Endothelial cell of umbilical vein (primary cell): ENCODE results near the gene SH3D21. TPM values are rescaled to one million over a fixed set of nuclear protein-coding genes. Genes with fewer than 3 reads are reported as not detected.
A peak's percentile ranks its signal among the peaks of the same experiment; 100 is the strongest.

Experiments
- BruUV-seq: library from RNA; stranded (reverse); fragments of 400-500 nt; replicated peaks from 2 replicates; lab custom pipeline; 2021; lab: Mats Ljungman, UMichigan
- CTCF ChIA-PET: fragments of 300-600, 350-600 bp; sonication (Branson Sonifier 250); formaldehyde crosslinking; loops from one replicate; lab custom pipeline; 2021; ENCODE audit warnings: antibody characterized with exemption, inconsistent platforms; lab: Charles Lee
- POLR2A ChIA-PET: fragments of 300-600, 350-600 bp; sonication (Branson Sonifier 250); formaldehyde crosslinking; loops from one replicate; lab custom pipeline; 2021; ENCODE audit warnings: antibody characterized with exemption, inconsistent platforms; lab: Charles Lee
- DNase-seq: peaks from one replicate; pipeline ENCODE4 v3.0.0-alpha.2; 2011; ENCODE audit warnings: low read depth, low spot score
- FAIRE-seq: peaks from 2 replicates; lab custom pipeline; 2011; peaks lifted over from hg19 to GRCh38; lab: Jason Lieb, UNC
- H2AFZ ChIP-seq: 2 replicates; pipeline ENCODE4 v1.6.0; 2012; ENCODE audit warnings: low read depth, low read length, control low read depth, inconsistent platforms
- H3K27ac ChIP-seq: 2 replicates; pipeline ENCODE4 v1.5.1; 2011; ENCODE audit warnings: low read depth, mild to moderate bottlenecking, control low read depth, low read length, moderate library complexity; ENCODE audit not compliant: insufficient read depth
- H3K27me3 ChIP-seq, 2 experiments: 2 replicates each; pipeline versions ENCODE4 v1.6.0 to v1.6.1; 2011; ENCODE audit warnings: low read length in 2 of 2, mixed read lengths in 1 of 2; ENCODE audit not compliant: control insufficient read depth in 2 of 2, insufficient read depth in 2 of 2
- H3K36me3 ChIP-seq, 2 experiments: 2 replicates in 1 of 2; 3 replicates in 1 of 2; pipeline ENCODE4 v1.5.1; 2011; ENCODE audit warnings: low read length in 2 of 2, mild to moderate bottlenecking in 1 of 2, moderate library complexity in 1 of 2; ENCODE audit not compliant: control insufficient read depth in 2 of 2, insufficient read depth in 2 of 2; ENCODE audit errors: extremely low read depth in 1 of 2
- H3K4me1 ChIP-seq: 3 replicates; pipeline ENCODE4 v1.5.1; 2011; ENCODE audit warnings: mild to moderate bottlenecking, low read length; ENCODE audit not compliant: control insufficient read depth, insufficient read depth; ENCODE audit errors: extremely low read depth
- H3K4me2 ChIP-seq: 2 replicates; pipeline ENCODE4 v1.6.1; 2011; ENCODE audit warnings: low read length, control low read depth, mixed read lengths; ENCODE audit not compliant: insufficient read depth
- H3K4me3 ChIP-seq, 3 experiments: fragments of 200-600 bp in 1 of 3; sonication (generic), shearing (Covaris generic) in 1 of 3; replicated peaks in 1 of 3; 2 replicates each; pipeline ENCODE4 v1.5.1; 2011 to 2016; ENCODE audit warnings: control low read depth in 3 of 3, low read length in 3 of 3, mild to moderate bottlenecking in 2 of 3, inconsistent platforms in 1 of 3, low read depth in 1 of 3, moderate library complexity in 1 of 3; ENCODE audit not compliant: insufficient read depth in 1 of 3
- H3K79me2 ChIP-seq: 2 replicates; pipeline ENCODE4 v1.6.0; 2012; ENCODE audit warnings: low read length, inconsistent platforms; ENCODE audit not compliant: control insufficient read depth, insufficient read depth
- H3K9ac ChIP-seq: replicated peaks from 2 replicates; pipeline ENCODE3; 2011; ENCODE audit warnings: low read length, control low read depth; ENCODE audit not compliant: insufficient read depth; ENCODE audit errors: extremely low read depth
- H3K9me1 ChIP-seq: replicated peaks from 3 replicates; pipeline ENCODE4 v1.6.0; 2011; ENCODE audit warnings: mild to moderate bottlenecking, low read length; ENCODE audit not compliant: control insufficient read depth, insufficient read depth; ENCODE audit errors: extremely low read depth
- H3K9me3 ChIP-seq: replicated peaks from 2 replicates; pipeline ENCODE4 v1.5.1; 2012; ENCODE audit warnings: low read length, inconsistent platforms; ENCODE audit not compliant: control insufficient read depth, insufficient read depth
- H4K20me1 ChIP-seq: replicated peaks from 2 replicates; pipeline ENCODE3; 2011; ENCODE audit warnings: mild to moderate bottlenecking, low read length; ENCODE audit not compliant: control insufficient read depth, insufficient read depth; ENCODE audit errors: extremely low read depth
- FOS ChIP-seq: IDR thresholded peaks from 2 replicates; pipeline ENCODE4 v1.6.1; 2011; ENCODE audit warnings: mild to moderate bottlenecking, low read length, moderate library complexity, borderline replicate concordance; ENCODE audit not compliant: insufficient read depth
- GATA2 ChIP-seq: IDR thresholded peaks from 2 replicates; pipeline ENCODE4 v1.7.0; 2011; ENCODE audit warnings: low read depth, mild to moderate bottlenecking, moderate library complexity, mixed read lengths, low read length; ENCODE audit not compliant: insufficient read length, insufficient read depth
- JUN ChIP-seq: IDR thresholded peaks from 2 replicates; pipeline ENCODE4 v1.6.1; 2011; ENCODE audit warnings: borderline replicate concordance, low read depth; ENCODE audit not compliant: insufficient read length, insufficient read depth
- POLR2A ChIP-seq: IDR thresholded peaks from 2 replicates; pipeline ENCODE4 v1.6.1; 2012; ENCODE audit warnings: low read depth, mild to moderate bottlenecking, control low read depth, low read length
- POLR2AphosphoS5 ChIP-seq: IDR thresholded peaks from 2 replicates; pipeline ENCODE4 v1.6.1; 2012; ENCODE audit warnings: low read depth, mild to moderate bottlenecking, control low read depth, low read length, moderate library complexity; ENCODE audit not compliant: insufficient read depth
- dilution Hi-C: fragments of 300-500 bp; cut with MboI; formaldehyde crosslinking; loops from one replicate; pipeline ENCODE4 v1.15.0; 2019; ENCODE audit warnings: low sequenced_read_pairs; ENCODE audit not compliant: extremely low pct_ligation_motif_present
- intact Hi-C: fragments of 100-400 bp; cut with micrococcal nuclease; formaldehyde crosslinking; loops from one replicate; pipeline ENCODE4 v1.10.0; 2022
- polyA plus RNA-seq, 4 experiments: library from polyadenylated mRNA; depleted of rRNA in 3 of 4; stranded (reverse) in 3 of 4; unstranded in 1 of 4; fragments of >200 nt; gene quantifications; 2 replicates each; pipeline versions ENCODE4 v1.2.1 to v1.2.3, GENCODE V29; 2011 to 2012; ENCODE audit warnings: missing spikeins in 1 of 4
- total RNA-seq: library from RNA; stranded (reverse); gene quantifications from 2 replicates; pipeline ENCODE4 v1.2.3, GENCODE V29; 2021
- TF ChIP-seq, protein P1 (sequence below): IDR thresholded peaks from 2 replicates; pipeline ENCODE4 v1.6.1; 2011; ENCODE audit not compliant: insufficient read depth, insufficient read length

SH3D21 gene
- total and polyA plus RNA-seq, 2 donors (not counting 3 experiments of a cell fraction or from before 2014, with no cell fraction given): 1.8 to 7.2 TPM

DNA sequence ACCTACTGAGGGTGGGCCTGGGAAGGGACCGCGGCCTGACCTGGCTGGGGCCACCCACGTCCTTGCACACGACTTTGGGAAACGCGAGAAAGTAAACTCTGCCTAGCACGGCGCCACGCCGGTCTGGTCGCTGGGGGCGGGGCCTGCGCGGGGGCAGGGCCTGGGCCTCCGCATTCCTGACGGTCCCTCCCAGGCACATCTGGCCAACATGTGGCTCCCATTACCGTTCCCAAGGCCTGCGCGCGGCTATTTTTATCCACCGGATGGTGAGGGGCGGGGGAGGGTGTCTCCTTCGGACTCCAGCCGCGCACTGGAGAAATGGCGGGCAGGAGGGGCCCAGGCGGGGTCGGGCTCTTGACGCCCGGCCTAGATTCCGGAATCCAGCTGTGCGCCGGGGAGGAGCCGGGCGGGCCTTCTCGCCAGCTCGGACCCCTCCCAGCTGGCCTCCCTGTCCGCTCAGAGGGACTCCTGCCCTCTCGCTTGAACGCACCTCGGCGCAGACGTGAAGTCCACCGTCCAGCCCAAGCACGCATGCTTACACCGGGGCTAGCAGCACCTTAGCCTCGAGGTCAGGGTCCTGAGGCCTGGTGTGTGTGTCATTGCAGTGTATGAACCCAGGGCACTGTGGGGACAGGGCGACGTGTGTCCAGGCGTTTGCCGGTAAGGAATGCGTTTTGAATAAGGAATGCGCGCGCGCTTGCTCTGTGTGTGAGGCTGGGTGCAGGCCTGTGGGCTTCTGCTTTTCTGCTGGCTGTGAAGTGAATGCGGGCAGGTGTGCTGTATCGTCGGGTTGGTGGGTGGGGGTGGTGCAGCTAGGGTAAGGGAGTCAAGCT, 15.2 kb downstream of the SH3D21 start:
- H3K9ac ChIP-seq: no peak overlapping the region

More for the DNA sequence above, 15.2 kb downstream of the SH3D21 start:
- DNase-seq: no peak
- CTCF ChIA-PET: interaction anchor here (1.1 kb wide), 1 partner anchor 21 kb away, joined by 3 read pairs; no protein-coding TSS in a partner anchor
- H3K79me2 ChIP-seq: peaks cover 14% of the 10 kb centered on the region
- no peaks in the 10 kb centered on the region for H3K9me3 ChIP-seq
- FAIRE-seq: no peak
- no peaks in the 10 kb centered on the region for H4K20me1 ChIP-seq
- H3K9me1 ChIP-seq: no peaks in the 10 kb centered on the region
- peaks cover 0 to 5% of the 10 kb centered on the region in 2 experiments for H3K36me3 ChIP-seq
- no TSS peak for BruUV-seq
- TF ChIP-seq POLR2AphosphoS5 (peak; percentile 32), GATA2 (no peak), JUN (no peak), FOS (no peak), POLR2A (no peak)
- TF ChIP-seq, protein P1, sequence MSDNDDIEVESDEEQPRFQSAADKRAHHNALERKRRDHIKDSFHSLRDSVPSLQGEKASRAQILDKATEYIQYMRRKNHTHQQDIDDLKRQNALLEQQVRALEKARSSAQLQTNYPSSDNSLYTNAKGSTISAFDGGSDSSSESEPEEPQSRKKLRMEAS: no peak
- no peak overlapping the region for H2AFZ ChIP-seq
- intact Hi-C loops (no loop called here), dilution Hi-C loops (no loop called here)
- H3K4me1 ChIP-seq: peaks cover 13% of the 10 kb centered on the region
- H3K27me3 ChIP-seq: no peaks in the 10 kb centered on the region
- H3K4me3 ChIP-seq: no peak overlapping the region
- no peak overlapping the region for H3K4me2 ChIP-seq
- POLR2A ChIA-PET: interaction anchor here (1.3 kb wide), 1 partner anchor 15 kb away, joined by 4 read pairs; no protein-coding TSS in a partner anchor
- no peak overlapping the region for H3K27ac ChIP-seq
